Hepatocyte (in vitro differentiated cells): ENCODE data around the gene FUT6. TPM values are rescaled to one million over a fixed set of nuclear protein-coding genes. Genes with fewer than 3 reads are reported as not detected.

Experiments used
- DNase-seq: peaks from one replicate; pipeline ENCODE4 v3.0.0-alpha.2; 2016; ENCODE audit warnings: low spot score
- H2AFZ ChIP-seq: fragments of 200-600 bp; sonication (generic); 2 replicates; pipeline ENCODE4 v1.6.0; 2016; ENCODE audit warnings: antibody characterized with exemption, mild to moderate bottlenecking
- H3K27ac ChIP-seq: fragments of 200-600 bp; sonication (generic); 2 replicates; pipeline ENCODE4 v1.5.1; 2016; ENCODE audit warnings: mild to moderate bottlenecking
- H3K27me3 ChIP-seq: fragments of 200-600 bp; sonication (generic); 2 replicates; pipeline ENCODE4 v1.6.1; 2016
- H3K36me3 ChIP-seq: fragments of 200-600 bp; sonication (generic); replicated peaks from 2 replicates; pipeline ENCODE4 v1.5.1; 2016; ENCODE audit warnings: low read depth; ENCODE audit not compliant: insufficient read depth
- H3K4me1 ChIP-seq: fragments of 200-600 bp; sonication (generic); 2 replicates; pipeline ENCODE4 v1.5.1; 2016; ENCODE audit warnings: mild to moderate bottlenecking, moderate library complexity; ENCODE audit not compliant: insufficient read depth
- H3K4me2 ChIP-seq: fragments of 200-600 bp; sonication (generic); 2 replicates; pipeline ENCODE4 v1.6.0; 2016
- H3K4me3 ChIP-seq: fragments of 200-600 bp; sonication (generic); 2 replicates; pipeline ENCODE4 v1.5.1; 2016; ENCODE audit warnings: mild to moderate bottlenecking
- H3K79me2 ChIP-seq: fragments of 200-600 bp; sonication (generic); 2 replicates; pipeline ENCODE4 v1.6.0; 2017; ENCODE audit warnings: mild to moderate bottlenecking
- H3K9me2 ChIP-seq: fragments of 200-600 bp; sonication (generic); replicated peaks from 2 replicates; pipeline ENCODE4 v1.6.0; 2017; ENCODE audit warnings: mild to moderate bottlenecking; ENCODE audit not compliant: insufficient read depth
- H3K9me3 ChIP-seq: fragments of 200-600 bp; sonication (generic); 2 replicates; pipeline ENCODE4 v1.5.1; 2016; ENCODE audit warnings: low read depth, mild to moderate bottlenecking
- H4K20me1 ChIP-seq: fragments of 200-600 bp; sonication (generic); 2 replicates; pipeline ENCODE4 v1.6.0; 2016; ENCODE audit warnings: mild to moderate bottlenecking; ENCODE audit not compliant: insufficient read depth, poor library complexity, severe bottlenecking
- EZH2 ChIP-seq: fragments of 200-600 bp; sonication (generic); IDR thresholded peaks from 2 replicates; pipeline ENCODE4 v1.6.1; 2016; ENCODE audit warnings: antibody characterized with exemption, mild to moderate bottlenecking, borderline replicate concordance
- EZH2phosphoT487 ChIP-seq: fragments of 200-600 bp; sonication (generic); IDR thresholded peaks from one replicate; pipeline ENCODE4 v1.6.1; 2018; ENCODE audit warnings: antibody characterized with exemption, mild to moderate bottlenecking, low read depth, moderate library complexity; ENCODE audit not compliant: unreplicated experiment, severe bottlenecking
- WGBS: methylation state at CpG from one replicate; pipeline ENCODE4 v1.1.6; 2016; ENCODE audit warnings: low lambda C conversion rate; ENCODE audit errors: missing lambda C conversion rate; 5-methylcytosine and 5-hydroxymethylcytosine counted together
- polyA plus RNA-seq: library from polyadenylated mRNA; unstranded; fragments of >200 nt; fragmentation: Nextera tagmentation; extraction: Ambion mirVana; gene quantifications from 2 replicates; pipeline ENCODE4 v1.2.1, GENCODE V29; 2016
- total RNA-seq: library from RNA; depleted of rRNA; stranded (reverse); fragments of >200 nt; gene quantifications from 2 replicates; pipeline ENCODE4 v1.2.3, GENCODE V29; 2014
- TF ChIP-seq, protein P1 (sequence below): fragments of 200-600 bp; sonication (generic); IDR thresholded peaks from 2 replicates; pipeline ENCODE4 v1.5.1; 2016; ENCODE audit warnings: antibody characterized with exemption, mild to moderate bottlenecking; ENCODE audit not compliant: poor library complexity

FUT6 gene
- total and polyA plus RNA-seq, 2 experiments from 2014 or later, result 0.07 TPM; not detected in 1

DNA sequence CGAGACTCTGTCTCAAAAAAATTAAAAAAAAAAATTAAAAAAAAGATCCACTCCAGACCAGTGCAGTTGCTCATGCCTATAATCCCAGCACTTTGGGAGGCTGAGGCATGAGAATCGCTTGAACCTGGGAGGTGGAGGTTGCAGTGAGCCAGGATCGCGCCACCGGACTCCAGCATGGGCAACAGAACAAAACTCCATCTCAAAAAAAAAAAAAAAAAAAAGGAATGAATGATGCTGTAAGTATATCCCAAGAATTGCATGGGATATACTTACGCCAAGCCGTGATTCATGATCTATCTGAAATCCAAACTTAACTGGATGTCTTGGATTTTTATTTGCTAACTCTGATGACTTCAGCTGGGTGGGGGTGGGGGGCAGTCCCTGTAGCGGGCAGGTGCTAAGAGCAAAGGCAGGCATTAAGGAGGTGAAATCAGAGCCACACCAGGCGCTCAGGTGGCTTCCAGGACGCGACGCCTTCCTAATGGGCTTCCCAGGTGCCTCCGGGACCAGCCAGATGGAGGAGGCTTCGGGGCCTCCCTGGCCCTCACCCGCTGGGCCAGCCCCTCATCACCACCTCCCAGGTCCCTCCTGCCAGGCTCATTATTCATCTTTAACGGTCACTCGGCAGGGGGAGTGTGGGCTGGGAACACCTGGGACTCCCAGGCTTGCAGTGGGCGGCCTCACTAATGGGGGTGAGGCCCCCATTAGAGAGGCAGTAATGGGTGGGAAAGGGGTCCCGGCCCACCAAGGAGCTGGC is 42.2 kb upstream of the FUT6 start:
- Histone ChIP-seq H3K27me3 (no peaks in the 10 kb centered on the region), H2AFZ (no peak overlapping the region), H3K79me2 (no peaks in the 10 kb centered on the region), H3K4me1 (peaks cover 15% of the 10 kb centered on the region), H4K20me1 (no peaks in the 10 kb centered on the region), H3K4me2 (no peak overlapping the region), H3K9me3 (no peaks in the 10 kb centered on the region), H3K36me3 (no peaks in the 10 kb centered on the region), H3K4me3 (no peak overlapping the region), H3K9me2 (no peaks in the 10 kb centered on the region), H3K27ac (no peak overlapping the region)
- 72% methylated on average over 19 of the region's 19 CpGs for whole genome bisulfite sequencing
- no peak for DNase-seq
- TF ChIP-seq EZH2, result no peak

GRCh38 chr19:5880604-5881078 is 41.1 kb upstream of the FUT6 start:
- Histone ChIP-seq H3K4me1 (peaks cover 15% of the 10 kb centered on the region), H3K4me3 (no peak overlapping the region), H3K79me2 (no peaks in the 10 kb centered on the region), H2AFZ (no peak overlapping the region), H3K36me3 (no peaks in the 10 kb centered on the region), H3K4me2 (peak overlapping the region; percentile 66), H3K27me3 (no peaks in the 10 kb centered on the region), H4K20me1 (no peaks in the 10 kb centered on the region), H3K9me2 (no peaks in the 10 kb centered on the region), H3K9me3 (no peaks in the 10 kb centered on the region), H3K27ac (peak overlapping the region; percentile 55)
- no peak for TF ChIP-seq EZH2phosphoT487
- TF ChIP-seq, protein P1, sequence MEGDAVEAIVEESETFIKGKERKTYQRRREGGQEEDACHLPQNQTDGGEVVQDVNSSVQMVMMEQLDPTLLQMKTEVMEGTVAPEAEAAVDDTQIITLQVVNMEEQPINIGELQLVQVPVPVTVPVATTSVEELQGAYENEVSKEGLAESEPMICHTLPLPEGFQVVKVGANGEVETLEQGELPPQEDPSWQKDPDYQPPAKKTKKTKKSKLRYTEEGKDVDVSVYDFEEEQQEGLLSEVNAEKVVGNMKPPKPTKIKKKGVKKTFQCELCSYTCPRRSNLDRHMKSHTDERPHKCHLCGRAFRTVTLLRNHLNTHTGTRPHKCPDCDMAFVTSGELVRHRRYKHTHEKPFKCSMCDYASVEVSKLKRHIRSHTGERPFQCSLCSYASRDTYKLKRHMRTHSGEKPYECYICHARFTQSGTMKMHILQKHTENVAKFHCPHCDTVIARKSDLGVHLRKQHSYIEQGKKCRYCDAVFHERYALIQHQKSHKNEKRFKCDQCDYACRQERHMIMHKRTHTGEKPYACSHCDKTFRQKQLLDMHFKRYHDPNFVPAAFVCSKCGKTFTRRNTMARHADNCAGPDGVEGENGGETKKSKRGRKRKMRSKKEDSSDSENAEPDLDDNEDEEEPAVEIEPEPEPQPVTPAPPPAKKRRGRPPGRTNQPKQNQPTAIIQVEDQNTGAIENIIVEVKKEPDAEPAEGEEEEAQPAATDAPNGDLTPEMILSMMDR, result no peak
- no peak for TF ChIP-seq EZH2
- peak; percentile 84 for DNase-seq
- 19% methylated on average over 14 of the region's 15 CpGs for WGBS

GRCh38 chr19:5880196-5880595 is 40.7 kb upstream of the FUT6 start:
- Histone ChIP-seq H2AFZ (no peak overlapping the region), H3K4me1 (peaks cover 15% of the 10 kb centered on the region), H4K20me1 (no peaks in the 10 kb centered on the region), H3K4me2 (peak overlapping the region; percentile 66), H3K27me3 (no peaks in the 10 kb centered on the region), H3K9me2 (no peaks in the 10 kb centered on the region), H3K4me3 (no peak overlapping the region), H3K36me3 (no peaks in the 10 kb centered on the region), H3K79me2 (no peaks in the 10 kb centered on the region), H3K27ac (peak overlapping the region; percentile 27), H3K9me3 (no peaks in the 10 kb centered on the region)
- no peak for DNase-seq
- 40% methylated on average over 6 of the region's 6 CpGs for WGBS
- TF ChIP-seq, protein P1, result no peak
- no peak for TF ChIP-seq EZH2
- no peak for TF ChIP-seq EZH2phosphoT487

DNA sequence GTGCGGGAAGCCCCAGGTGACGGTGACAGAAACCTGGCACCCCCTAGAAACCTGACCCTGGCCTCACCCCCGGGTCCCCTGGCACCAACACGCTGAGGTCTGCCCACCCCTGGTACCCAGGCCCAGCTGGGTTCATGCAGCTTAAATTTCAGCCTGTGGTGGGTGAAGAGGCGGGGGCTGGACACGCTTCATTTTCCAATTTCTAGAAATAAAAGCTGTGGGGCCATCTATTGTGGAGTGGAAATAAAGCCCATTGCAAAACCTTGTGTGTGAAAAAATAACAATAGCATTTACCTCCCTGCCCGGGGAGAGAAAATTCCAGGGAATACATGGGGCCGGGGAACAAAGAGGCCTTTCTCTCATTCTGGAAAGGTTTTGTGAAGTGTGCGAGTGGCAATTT is 38.4 kb upstream of the FUT6 start:
- 89% methylated on average over 9 of the region's 9 CpGs for WGBS

More for the DNA sequence above, 38.4 kb upstream of the FUT6 start:
- no peak for DNase-seq
- H4K20me1 ChIP-seq, result no peaks in the 10 kb centered on the region
- no peak overlapping the region for H3K4me2 ChIP-seq
- no peaks in the 10 kb centered on the region for H3K27me3 ChIP-seq
- no peak overlapping the region for H3K4me3 ChIP-seq
- H3K36me3 ChIP-seq, result no peaks in the 10 kb centered on the region
- H3K79me2 ChIP-seq, result no peaks in the 10 kb centered on the region
- H2AFZ ChIP-seq, result no peak overlapping the region
- H3K27ac ChIP-seq, result no peak overlapping the region
- TF ChIP-seq EZH2, result no peak
- TF ChIP-seq, protein P1, result no peak
- TF ChIP-seq EZH2phosphoT487, result no peak
- no peaks in the 10 kb centered on the region for H3K9me2 ChIP-seq
- peaks cover 15% of the 10 kb centered on the region for H3K4me1 ChIP-seq
- H3K9me3 ChIP-seq, result no peaks in the 10 kb centered on the region
